ENCODE data around the gene MCM8.

GRCh38 chr20:5933802-5934436 is 16.5 kb upstream of the MCM8 start:
- TF ChIP-seq CTCF (IDR thresholded peaks at IDR 0.05) (no peak), EP300 (IDR thresholded peaks at IDR 0.05) (no peak), POLR2A (IDR thresholded peaks at IDR 0.05) (no peak), POLR2AphosphoS5 (IDR thresholded peaks at IDR 0.05) (no peak)

Data from sigmoid colon (tissue), 4 donors.